ENCODE data around the gene PPP2R5C.

Gene PPP2R5C

GRCh38 chr14:101907619-101908018, 146.1 kb downstream of the PPP2R5C start:
- Histone ChIP-seq H3K4me1 (ENCODE audit: insufficient read depth, low read length) (no peaks in the 10 kb centered on the region), H2AFZ (ENCODE audit: low read depth, low read length) (no peak overlapping the region), H3K4me3 (ENCODE audit: low read depth in 1 of 2, low read length in 2 of 2) (no peak overlapping the region), H3K36me3 (ENCODE audit: insufficient read depth, low read length) (peaks cover 89% of the 10 kb centered on the region), H3K27ac (ENCODE audit: low read length) (no peak overlapping the region), H3K27me3 (ENCODE audit: insufficient read depth, low read length, poor library complexity) (no peaks in the 10 kb centered on the region), H3K4me2 (ENCODE audit: insufficient read depth, low read length) (no peak overlapping the region), H3K79me2 (ENCODE audit: insufficient read depth, low read length) (no peaks in the 10 kb centered on the region), H3K9ac (ENCODE audit: low read depth, low read length) (no peak overlapping the region), H3K9me3 (ENCODE audit: insufficient read depth, low read length, severe bottlenecking) (no peaks in the 10 kb centered on the region), H4K20me1 (ENCODE audit: insufficient read depth, low read length) (peaks cover 6% of the 10 kb centered on the region; the same call in 1 of the 2 replicates)
- no peak for TF ChIP-seq CTCF (IDR thresholded peaks at IDR 0.05; ENCODE audit: borderline replicate concordance, extremely low read depth, low read length, poor library complexity, severe bottlenecking)
- no peak for TF ChIP-seq EZH2 (IDR thresholded peaks at IDR 0.05; ENCODE audit: borderline replicate concordance, low read depth, low read length, severe bottlenecking)
- DNase-seq, result no peak
- ATAC-seq (ENCODE audit: insufficient read depth, low read depth), result no peak

- TF ChIP-seq CTCF (IDR thresholded peaks at IDR 0.05; ENCODE audit: borderline replicate concordance, extremely low read depth, low read length, poor library complexity, severe bottlenecking) (no peak), EZH2 (IDR thresholded peaks at IDR 0.05; ENCODE audit: borderline replicate concordance, low read depth, low read length, severe bottlenecking) (no peak)
- H3K4me2 ChIP-seq (ENCODE audit: insufficient read depth, low read length), result no peak overlapping the region
- ATAC-seq (ENCODE audit: insufficient read depth, low read depth) (no peak), DNase-seq (no peak)
- no peak overlapping the region for H3K27ac ChIP-seq (ENCODE audit: low read length)
- no peaks in the 10 kb centered on the region for H3K27me3 ChIP-seq (ENCODE audit: insufficient read depth, low read length, poor library complexity)
- H2AFZ ChIP-seq (ENCODE audit: low read depth, low read length), result no peak overlapping the region
- H3K36me3 ChIP-seq (ENCODE audit: insufficient read depth, low read length), result peaks cover 89% of the 10 kb centered on the region
- no peak overlapping the region for H3K4me3 ChIP-seq (ENCODE audit: low read depth in 1 of 2, low read length in 2 of 2)
- H3K79me2 ChIP-seq (ENCODE audit: insufficient read depth, low read length), result no peaks in the 10 kb centered on the region
- no peak overlapping the region for H3K9ac ChIP-seq (ENCODE audit: low read depth, low read length)
- H4K20me1 ChIP-seq (ENCODE audit: insufficient read depth, low read length), result peaks cover 6% of the 10 kb centered on the region; the same call in 1 of the 2 replicates
- no peaks in the 10 kb centered on the region for H3K9me3 ChIP-seq (ENCODE audit: insufficient read depth, low read length, severe bottlenecking)
- H3K4me1 ChIP-seq (ENCODE audit: insufficient read depth, low read length), result no peaks in the 10 kb centered on the region
Measured at GRCh38 chr14:101908795-101909194, 147.3 kb downstream of the PPP2R5C start.

- H3K27ac ChIP-seq (ENCODE audit: low read length), result no peak overlapping the region
- H3K79me2 ChIP-seq (ENCODE audit: insufficient read depth, low read length), result no peaks in the 10 kb centered on the region
- peaks cover 89% of the 10 kb centered on the region for H3K36me3 ChIP-seq (ENCODE audit: insufficient read depth, low read length)
- peaks cover 6% of the 10 kb centered on the region; the same call in 1 of the 2 replicates for H4K20me1 ChIP-seq (ENCODE audit: insufficient read depth, low read length)
- TF ChIP-seq EZH2 (IDR thresholded peaks at IDR 0.05; ENCODE audit: borderline replicate concordance, low read depth, low read length, severe bottlenecking) (no peak), CTCF (IDR thresholded peaks at IDR 0.05; ENCODE audit: borderline replicate concordance, extremely low read depth, low read length, poor library complexity, severe bottlenecking) (no peak)
- no peak overlapping the region for H3K4me3 ChIP-seq (ENCODE audit: low read depth in 1 of 2, low read length in 2 of 2)
- DNase-seq, result no peak
- no peak overlapping the region for H3K9ac ChIP-seq (ENCODE audit: low read depth, low read length)
- no peaks in the 10 kb centered on the region for H3K27me3 ChIP-seq (ENCODE audit: insufficient read depth, low read length, poor library complexity)
- H2AFZ ChIP-seq (ENCODE audit: low read depth, low read length), result no peak overlapping the region
- no peaks in the 10 kb centered on the region for H3K4me1 ChIP-seq (ENCODE audit: insufficient read depth, low read length)
- H3K4me2 ChIP-seq (ENCODE audit: insufficient read depth, low read length), result no peak overlapping the region
- no peaks in the 10 kb centered on the region for H3K9me3 ChIP-seq (ENCODE audit: insufficient read depth, low read length, severe bottlenecking)
- ATAC-seq (ENCODE audit: insufficient read depth, low read depth), result no peak
Measured at GRCh38 chr14:101909371-101910096, 148.0 kb downstream of the PPP2R5C start.

Measured in DND-41 (cell line).